ENCODE results near the gene DIRAS1. TPM values are rescaled to one million over a fixed set of nuclear protein-coding genes. Genes with fewer than 3 reads are reported as not detected.
"Not testable (repeated sequence)": the region's sequence is repeated elsewhere in the genome, so short reads cannot be mapped to it uniquely, and the experiment has no call there.

The DIRAS1 gene
- total RNA-seq, 1 experiment from 2014 or later, result 33.7 TPM

DNA sequence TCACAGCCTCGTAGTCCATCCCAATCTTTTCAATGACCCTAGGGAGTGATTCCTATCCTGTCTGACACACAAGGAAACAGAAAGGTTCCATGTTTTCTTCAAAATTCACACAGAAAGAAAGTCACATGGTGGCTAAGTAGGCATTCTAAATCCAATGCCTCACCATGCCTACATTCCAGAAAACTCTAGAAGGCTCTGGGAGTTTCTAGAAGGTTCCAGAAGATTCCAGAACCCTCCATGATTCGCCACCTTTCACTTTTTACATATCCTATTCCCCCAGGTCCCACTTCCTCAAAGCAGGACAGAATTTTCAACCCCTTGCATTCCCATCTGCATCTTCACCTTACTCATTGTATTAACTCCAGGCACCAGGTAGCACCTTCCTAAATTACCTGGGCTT lies 41.7 kb downstream of the DIRAS1 start:
- no peaks in the 10 kb centered on the region for H3K4me1 ChIP-seq (ENCODE audit: control insufficient read depth in 1 of 2, insufficient read depth in 2 of 2, low read length in 2 of 2)
- RAD21 ChIA-PET (ENCODE audit: low non-redundant PET in 1 of 2, low total read pairs in 2 of 2, uncharacterized antibody in 2 of 2, unreplicated experiment in 2 of 2), result no interaction called here
- no peak overlapping the region for H3K4me3 ChIP-seq (replicated peaks in 1 of 2; ENCODE audit: low read depth in 1 of 2, low read length in 2 of 2)
- CTCF ChIA-PET, result no interaction called here
- H3K36me3 ChIP-seq (ENCODE audit: control insufficient read depth in 1 of 2, insufficient read depth in 2 of 2, low read length in 2 of 2), result no peaks in the 10 kb centered on the region
- H2AFZ ChIP-seq (ENCODE audit: low read depth, low read length, poor library complexity, severe bottlenecking), result no peak overlapping the region
- no peaks in the 10 kb centered on the region for H3K9me2 ChIP-seq (ENCODE audit: insufficient read depth)
- no peaks in the 10 kb centered on the region for H4K20me1 ChIP-seq (ENCODE audit: insufficient read depth)
- DNase-seq (ENCODE audit: low read depth, low spot score) (no peak), ATAC-seq (no peak)
- no peaks in the 10 kb centered on the region for H3K9me3 ChIP-seq (ENCODE audit: control insufficient read depth in 1 of 2, insufficient read depth in 1 of 2, low read depth in 1 of 2, low read length in 2 of 2)
- no peaks in the 10 kb centered on the region for H3K27me3 ChIP-seq (ENCODE audit: insufficient read depth, low read length)
- H3K79me2 ChIP-seq (ENCODE audit: insufficient read depth, low read length), result no peaks in the 10 kb centered on the region
- H3K4me2 ChIP-seq (ENCODE audit: low read length), result no peak overlapping the region
- no peak overlapping the region for H3K27ac ChIP-seq (ENCODE audit: low read depth, low read length)
- no TSS peak for BruUV-seq (replicated peaks)
- POLR2A ChIA-PET, result no interaction called here
- no peak overlapping the region for H3K9ac ChIP-seq (ENCODE audit: low read length)
- intact Hi-C loops (cut with micrococcal nuclease), result no loop called here
- TF ChIP-seq, protein P1, sequence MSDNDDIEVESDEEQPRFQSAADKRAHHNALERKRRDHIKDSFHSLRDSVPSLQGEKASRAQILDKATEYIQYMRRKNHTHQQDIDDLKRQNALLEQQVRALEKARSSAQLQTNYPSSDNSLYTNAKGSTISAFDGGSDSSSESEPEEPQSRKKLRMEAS (IDR thresholded peaks at IDR 0.05), result no peak
- TF ChIP-seq FOSL1 (IDR thresholded peaks at IDR 0.05; ENCODE audit: low read depth) (no peak), SIN3A (IDR thresholded peaks at IDR 0.05; ENCODE audit: low read depth) (no peak)
- TF ChIP-seq, protein P2, sequence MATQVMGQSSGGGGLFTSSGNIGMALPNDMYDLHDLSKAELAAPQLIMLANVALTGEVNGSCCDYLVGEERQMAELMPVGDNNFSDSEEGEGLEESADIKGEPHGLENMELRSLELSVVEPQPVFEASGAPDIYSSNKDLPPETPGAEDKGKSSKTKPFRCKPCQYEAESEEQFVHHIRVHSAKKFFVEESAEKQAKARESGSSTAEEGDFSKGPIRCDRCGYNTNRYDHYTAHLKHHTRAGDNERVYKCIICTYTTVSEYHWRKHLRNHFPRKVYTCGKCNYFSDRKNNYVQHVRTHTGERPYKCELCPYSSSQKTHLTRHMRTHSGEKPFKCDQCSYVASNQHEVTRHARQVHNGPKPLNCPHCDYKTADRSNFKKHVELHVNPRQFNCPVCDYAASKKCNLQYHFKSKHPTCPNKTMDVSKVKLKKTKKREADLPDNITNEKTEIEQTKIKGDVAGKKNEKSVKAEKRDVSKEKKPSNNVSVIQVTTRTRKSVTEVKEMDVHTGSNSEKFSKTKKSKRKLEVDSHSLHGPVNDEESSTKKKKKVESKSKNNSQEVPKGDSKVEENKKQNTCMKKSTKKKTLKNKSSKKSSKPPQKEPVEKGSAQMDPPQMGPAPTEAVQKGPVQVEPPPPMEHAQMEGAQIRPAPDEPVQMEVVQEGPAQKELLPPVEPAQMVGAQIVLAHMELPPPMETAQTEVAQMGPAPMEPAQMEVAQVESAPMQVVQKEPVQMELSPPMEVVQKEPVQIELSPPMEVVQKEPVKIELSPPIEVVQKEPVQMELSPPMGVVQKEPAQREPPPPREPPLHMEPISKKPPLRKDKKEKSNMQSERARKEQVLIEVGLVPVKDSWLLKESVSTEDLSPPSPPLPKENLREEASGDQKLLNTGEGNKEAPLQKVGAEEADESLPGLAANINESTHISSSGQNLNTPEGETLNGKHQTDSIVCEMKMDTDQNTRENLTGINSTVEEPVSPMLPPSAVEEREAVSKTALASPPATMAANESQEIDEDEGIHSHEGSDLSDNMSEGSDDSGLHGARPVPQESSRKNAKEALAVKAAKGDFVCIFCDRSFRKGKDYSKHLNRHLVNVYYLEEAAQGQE (IDR thresholded peaks at IDR 0.05; ENCODE audit: low read depth), result no peak

DNA sequence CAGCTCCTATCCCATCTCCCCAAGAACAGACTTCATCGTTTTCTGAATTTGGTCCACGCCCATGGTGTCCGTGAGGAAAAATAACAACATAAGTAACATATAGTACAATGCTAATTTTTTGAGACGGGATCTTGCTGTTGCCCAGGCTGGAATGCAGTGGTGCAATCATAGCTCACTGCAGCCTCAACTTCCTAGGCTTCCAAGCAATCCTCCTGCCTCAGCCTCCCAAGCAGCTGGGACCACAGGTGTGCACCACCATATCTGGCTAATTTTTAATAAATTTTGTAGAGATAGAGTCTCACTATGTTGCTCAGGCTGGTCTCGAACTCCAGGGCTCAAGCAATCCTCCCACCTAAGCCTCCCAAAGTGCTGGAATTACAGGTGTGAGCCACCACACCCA lies 42.2 kb downstream of the DIRAS1 start:
- DNase-seq (ENCODE audit: low read depth, low spot score); H3K9ac ChIP-seq (ENCODE audit: low read length); BruUV-seq (replicated peaks); ATAC-seq; RAD21 ChIA-PET (ENCODE audit: low non-redundant PET in 1 of 2, low total read pairs in 2 of 2, uncharacterized antibody in 2 of 2, unreplicated experiment in 2 of 2); H2AFZ ChIP-seq (ENCODE audit: low read depth, low read length, poor library complexity, severe bottlenecking); H3K9me2 ChIP-seq (ENCODE audit: insufficient read depth); H3K4me3 ChIP-seq (replicated peaks in 1 of 2; ENCODE audit: low read depth in 1 of 2, low read length in 2 of 2); H3K9me3 ChIP-seq (ENCODE audit: control insufficient read depth in 1 of 2, insufficient read depth in 1 of 2, low read depth in 1 of 2, low read length in 2 of 2); H3K4me2 ChIP-seq (ENCODE audit: low read length); H3K4me1 ChIP-seq (ENCODE audit: control insufficient read depth in 1 of 2, insufficient read depth in 2 of 2, low read length in 2 of 2); H3K27ac ChIP-seq (ENCODE audit: low read depth, low read length); H3K36me3 ChIP-seq (ENCODE audit: control insufficient read depth in 1 of 2, insufficient read depth in 2 of 2, low read length in 2 of 2); intact Hi-C loops (cut with micrococcal nuclease); CTCF ChIA-PET; POLR2A ChIA-PET; H3K79me2 ChIP-seq (ENCODE audit: insufficient read depth, low read length); H4K20me1 ChIP-seq (ENCODE audit: insufficient read depth); H3K27me3 ChIP-seq (ENCODE audit: insufficient read depth, low read length): not testable (repeated sequence)
